Loucy (cell line): ENCODE data around the gene SDF4.

ENCODE experiments used
- EZH2phosphoT487 ChIP-seq: fragments of 200-600 bp; IDR thresholded peaks from 2 replicates; pipeline ENCODE4 v1.6.1; 2018; ENCODE audit warnings: antibody characterized with exemption, mild to moderate bottlenecking, moderate library complexity, borderline replicate concordance
- TF ChIP-seq, protein P1 (sequence below): fragments of 200-600 bp; sonication (generic); conservative IDR thresholded peaks from 2 replicates; pipeline ENCODE4 v1.5.1; 2014; ENCODE audit warnings: mild to moderate bottlenecking, antibody characterized with exemption, low read length

DNA sequence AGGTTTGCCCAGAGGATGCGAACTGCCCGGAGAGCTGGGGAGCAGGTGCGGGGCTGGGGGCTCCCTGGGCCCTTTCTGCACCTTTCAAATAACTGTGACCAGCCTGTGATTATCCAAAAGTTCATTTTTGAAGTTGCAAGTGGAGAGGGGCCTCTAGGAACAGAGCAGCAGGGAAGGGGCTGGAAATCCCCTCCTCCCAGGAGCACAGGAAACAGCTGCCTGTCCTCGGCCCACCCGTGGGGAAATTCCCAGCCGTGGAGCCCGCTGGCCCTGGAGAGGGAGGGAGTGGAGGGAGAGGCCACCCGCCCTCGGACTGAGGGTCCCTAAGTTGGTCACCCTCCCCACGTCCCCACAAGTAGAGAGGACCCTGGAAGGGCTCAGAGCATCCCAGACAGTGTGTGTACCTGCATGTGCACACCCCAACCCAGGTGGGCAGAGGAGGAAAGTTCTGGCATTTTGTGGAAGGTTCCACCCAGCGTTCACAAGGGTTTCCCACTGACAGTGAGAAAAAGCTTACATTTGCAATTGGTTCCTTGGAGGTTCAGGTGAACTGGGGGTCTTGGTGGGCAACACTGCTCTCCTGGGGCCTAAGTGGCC lies 16.6 kb downstream of the SDF4 start:
- TF ChIP-seq, protein P1, sequence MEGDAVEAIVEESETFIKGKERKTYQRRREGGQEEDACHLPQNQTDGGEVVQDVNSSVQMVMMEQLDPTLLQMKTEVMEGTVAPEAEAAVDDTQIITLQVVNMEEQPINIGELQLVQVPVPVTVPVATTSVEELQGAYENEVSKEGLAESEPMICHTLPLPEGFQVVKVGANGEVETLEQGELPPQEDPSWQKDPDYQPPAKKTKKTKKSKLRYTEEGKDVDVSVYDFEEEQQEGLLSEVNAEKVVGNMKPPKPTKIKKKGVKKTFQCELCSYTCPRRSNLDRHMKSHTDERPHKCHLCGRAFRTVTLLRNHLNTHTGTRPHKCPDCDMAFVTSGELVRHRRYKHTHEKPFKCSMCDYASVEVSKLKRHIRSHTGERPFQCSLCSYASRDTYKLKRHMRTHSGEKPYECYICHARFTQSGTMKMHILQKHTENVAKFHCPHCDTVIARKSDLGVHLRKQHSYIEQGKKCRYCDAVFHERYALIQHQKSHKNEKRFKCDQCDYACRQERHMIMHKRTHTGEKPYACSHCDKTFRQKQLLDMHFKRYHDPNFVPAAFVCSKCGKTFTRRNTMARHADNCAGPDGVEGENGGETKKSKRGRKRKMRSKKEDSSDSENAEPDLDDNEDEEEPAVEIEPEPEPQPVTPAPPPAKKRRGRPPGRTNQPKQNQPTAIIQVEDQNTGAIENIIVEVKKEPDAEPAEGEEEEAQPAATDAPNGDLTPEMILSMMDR = no peak
- TF ChIP-seq EZH2phosphoT487 = no peak
